Left hindlimb (tissue), 1 donor: ENCODE measurements around the gene CASP7.

Experiments
- DNase-seq: peaks from one replicate; pipeline ENCODE4 v3.0.0-alpha.2; 2018

CASP7 gene

GRCh38 chr10:113712755-113713639 lies 33.3 kb downstream of the CASP7 start:
- no peak for DNase-seq

DNA sequence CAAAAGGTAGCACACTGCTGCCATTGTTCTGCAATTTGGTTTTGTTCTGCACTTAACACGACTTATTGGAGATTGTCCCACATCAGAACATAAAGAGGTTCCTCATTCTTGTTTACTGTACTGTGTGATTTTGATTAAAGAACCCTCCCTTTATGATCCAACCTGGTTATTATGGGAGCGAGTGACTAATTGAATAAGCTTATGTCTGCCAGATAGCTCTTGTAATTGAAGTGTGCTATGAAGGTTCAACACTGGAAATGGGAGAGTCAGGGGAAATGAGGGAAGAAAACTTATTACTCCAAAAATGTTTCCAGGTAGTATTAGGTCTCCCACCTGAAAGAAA lies 33.9 kb downstream of the CASP7 start:
- no peak for DNase-seq

DNA sequence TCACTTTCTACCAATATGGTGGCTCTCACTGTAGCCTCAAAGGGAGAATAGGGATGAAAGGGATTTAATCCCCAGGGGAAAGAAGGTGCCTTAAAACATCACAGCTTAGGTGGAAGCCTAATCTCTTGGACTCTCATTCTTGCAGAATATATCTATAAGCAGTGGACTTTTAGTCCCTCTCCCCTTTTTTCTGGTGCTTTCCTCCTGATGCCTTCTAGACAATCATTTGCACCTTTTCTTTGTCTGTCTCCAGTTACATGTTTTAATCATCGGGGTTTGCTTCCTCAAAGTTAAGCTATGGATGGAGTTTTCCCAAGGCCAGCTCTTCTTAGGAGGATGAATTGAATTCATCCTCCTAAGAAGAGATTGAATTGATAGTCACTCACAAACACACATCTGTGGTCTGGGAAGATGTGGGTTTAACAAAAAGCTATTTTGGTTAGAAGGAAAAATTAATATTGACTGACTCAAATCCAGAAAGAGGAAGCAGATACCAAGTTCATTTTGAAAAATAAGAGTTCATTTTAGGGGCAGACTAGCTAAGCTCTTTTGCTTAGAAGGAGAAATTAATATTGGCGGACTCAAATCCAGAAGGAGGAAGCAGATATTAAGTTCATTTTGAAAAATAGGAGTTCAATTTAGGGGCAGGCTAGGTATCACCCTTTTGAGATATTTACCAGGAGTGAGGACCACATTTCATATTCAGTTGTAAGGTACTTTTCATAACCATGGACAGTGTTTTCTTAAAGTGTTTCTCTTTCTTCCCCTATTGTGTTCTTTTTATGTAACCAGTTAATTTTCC lies 36.6 kb downstream of the CASP7 start:
- DNase-seq = no peak

- DNase-seq = no peak
Measured at GRCh38 chr10:113718969-113719822, 39.5 kb downstream of the CASP7 start.

DNA sequence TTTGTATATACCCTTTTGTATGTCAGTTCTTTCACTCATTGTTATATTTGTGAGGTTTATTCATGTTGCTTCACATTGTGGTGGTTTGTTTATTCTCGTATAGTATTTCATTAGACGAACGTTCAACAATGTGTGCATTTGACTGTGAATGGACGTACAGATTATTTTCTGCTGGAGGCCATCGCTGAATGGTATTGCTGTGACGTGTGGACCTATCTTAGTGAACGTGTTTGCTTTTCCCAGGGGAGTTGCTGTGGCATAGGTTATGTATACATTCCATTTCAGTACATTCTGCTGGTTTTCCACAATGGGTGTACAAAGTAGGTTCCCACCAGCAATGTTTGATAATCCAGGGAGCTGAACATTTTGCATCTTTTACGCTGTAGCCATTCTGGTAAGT lies 40.7 kb downstream of the CASP7 start:
- DNase-seq = no peak

GRCh38 chr10:113732160-113732881 lies 52.6 kb downstream of the CASP7 start:
- DNase-seq = no peak

- no peak for DNase-seq
Measured at GRCh38 chr10:113732966-113733365, 53.3 kb downstream of the CASP7 start.

DNA sequence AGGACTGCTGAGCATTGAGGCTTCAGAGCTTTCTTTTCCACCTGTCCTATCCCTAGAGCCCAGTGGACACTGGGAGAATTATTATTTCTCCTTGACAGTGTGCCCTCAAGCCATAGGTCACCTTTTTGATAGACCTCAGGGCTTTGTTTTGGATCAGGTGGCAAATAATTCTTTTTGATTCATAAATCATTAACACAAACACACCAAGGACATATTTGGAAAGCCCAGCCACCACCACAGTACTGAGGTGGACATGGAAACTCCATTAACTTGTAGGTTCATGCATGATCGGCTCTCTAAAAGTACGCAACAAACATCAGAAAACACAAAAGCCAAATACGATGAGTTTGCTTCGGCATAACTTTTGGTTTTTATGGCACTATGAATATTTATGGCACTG lies 53.9 kb downstream of the CASP7 start:
- no peak for DNase-seq

- no peak for DNase-seq
Measured at GRCh38 chr10:113735913-113736312, 56.2 kb downstream of the CASP7 start.

DNA sequence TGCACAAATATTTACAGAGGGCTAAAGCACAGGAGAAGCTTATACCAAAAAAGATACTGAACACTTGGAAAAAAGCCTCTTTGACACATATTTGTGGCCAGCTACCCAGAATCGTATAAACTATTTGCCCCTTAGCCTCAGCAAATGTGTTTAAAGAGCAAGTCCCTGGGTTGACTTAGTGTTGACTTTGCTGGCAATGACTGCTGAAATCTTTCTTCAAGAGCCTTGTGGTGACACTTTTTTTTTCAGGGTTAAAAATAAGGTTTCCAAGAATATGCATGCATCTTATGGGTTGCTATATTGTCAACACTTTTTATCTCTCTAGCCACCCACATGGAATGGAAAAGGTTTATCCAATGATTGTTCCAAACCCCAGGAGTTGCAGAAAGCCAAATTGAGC lies 56.9 kb downstream of the CASP7 start:
- no peak for DNase-seq

DNA sequence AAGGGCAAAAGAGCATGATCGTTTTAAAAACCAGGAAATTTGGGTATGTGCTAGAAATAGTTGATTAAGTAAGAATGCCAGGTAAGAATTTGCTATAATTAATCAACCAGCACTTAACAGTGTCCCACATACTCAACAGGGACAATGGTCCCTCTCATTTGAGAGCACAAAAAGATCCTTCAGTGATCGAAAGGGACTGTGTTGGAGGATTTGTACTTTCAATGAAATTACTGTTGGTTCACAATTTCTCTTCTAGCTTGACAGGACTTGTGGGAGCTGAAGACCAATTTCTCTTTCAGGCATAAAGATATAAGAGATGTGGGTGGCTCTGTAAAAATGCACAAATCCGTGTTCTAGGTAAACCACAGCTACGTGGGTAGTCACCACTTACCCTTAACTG lies 59.3 kb downstream of the CASP7 start:
- DNase-seq = no peak

- no peak for DNase-seq
Measured at GRCh38 chr10:113739577-113739976, 59.9 kb downstream of the CASP7 start.

DNA sequence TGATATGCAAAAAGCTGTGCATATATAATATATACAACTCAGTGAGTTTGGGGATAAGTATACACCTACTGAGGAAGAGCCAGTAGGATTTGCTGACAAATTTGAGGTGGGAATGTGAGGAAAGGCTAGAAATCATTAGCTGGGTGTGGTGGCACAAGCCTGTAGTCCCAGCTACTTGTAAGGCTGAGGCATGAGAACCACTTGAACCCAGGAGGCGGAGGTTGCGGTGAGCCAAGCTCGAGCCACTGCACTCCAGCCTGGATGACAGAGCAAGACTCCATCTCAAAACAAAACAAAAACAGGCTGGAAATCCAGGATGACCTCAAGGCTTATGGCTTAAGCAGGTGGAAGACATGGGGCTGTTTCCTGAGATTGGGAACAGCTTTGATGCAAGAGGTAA lies 61.1 kb downstream of the CASP7 start:
- DNase-seq = no peak

DNA sequence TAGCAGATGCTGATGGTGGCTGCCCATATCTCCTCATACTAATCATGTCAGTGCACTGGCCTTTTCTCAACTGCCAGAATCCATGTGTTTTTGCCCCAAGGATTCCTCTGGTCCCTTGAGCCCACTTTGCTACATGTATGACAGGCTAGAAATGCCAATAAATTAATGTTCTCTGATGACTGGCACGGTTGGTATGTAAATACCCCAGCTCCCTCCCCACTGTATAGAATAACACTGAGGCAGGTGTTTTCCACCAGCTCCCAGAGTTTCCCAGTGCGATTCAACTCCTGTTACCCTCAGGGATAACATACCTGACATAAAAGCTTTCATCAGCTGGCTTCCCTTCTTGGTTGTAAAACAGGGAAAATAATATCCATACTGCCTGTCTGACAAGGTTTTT lies 62.8 kb downstream of the CASP7 start:
- no peak for DNase-seq

- DNase-seq = no peak
Measured at GRCh38 chr10:113743594-113743993, 63.9 kb downstream of the CASP7 start.

DNA sequence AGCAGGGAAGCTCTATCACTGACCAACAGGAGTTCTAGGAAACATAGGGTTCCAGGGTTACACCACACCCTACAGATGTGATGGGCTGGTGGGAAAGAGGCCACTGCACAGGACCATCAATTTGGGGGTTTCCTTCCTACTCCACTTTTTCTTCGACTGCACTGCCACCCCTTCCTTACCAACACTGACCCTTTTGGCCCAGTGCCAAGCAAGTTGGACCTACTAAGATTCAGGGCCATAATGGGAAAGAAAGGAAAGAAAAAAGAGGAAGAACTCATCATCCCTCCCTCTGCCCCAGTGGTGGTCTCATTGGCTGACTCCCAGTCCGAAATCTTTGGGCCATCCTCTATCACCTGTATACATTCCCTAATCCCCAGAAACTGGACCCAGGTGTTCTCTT lies 65.7 kb downstream of the CASP7 start:
- no peak for DNase-seq

GRCh38 chr10:113746217-113746957 lies 66.7 kb downstream of the CASP7 start:
- no peak for DNase-seq

DNA sequence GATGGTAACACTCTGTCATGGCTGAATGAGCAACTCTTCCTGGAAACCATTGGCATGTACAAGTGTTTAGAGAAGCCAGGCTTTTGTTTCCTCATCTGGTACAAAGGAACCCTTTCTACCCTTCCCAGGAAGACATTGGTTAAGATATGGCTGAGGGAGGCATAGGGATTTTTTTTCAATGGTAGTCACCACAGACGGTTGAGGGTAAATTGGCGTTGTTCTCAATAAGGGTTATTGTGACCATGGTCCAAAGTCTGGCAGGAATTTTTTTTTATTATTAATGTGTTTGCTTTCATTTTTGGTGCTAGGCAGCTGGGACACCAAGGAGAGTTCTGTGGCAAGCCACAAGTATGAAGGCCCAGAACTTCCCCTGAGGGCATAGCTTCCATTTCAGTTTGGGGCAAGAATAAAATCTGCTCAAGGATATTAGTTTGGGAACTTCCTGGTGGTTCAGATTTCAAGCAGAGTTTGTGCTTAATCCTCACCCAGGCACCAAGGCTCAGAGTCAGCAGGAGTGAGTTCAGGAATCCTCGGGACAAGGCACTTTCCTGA lies 71.5 kb downstream of the CASP7 start, which contains the start of gene PLEKHS1:
TSS of gene PLEKHS1 (plus strand) at position 502 of the 552 bp plus-strand sequence. CDS start 3,596 bp downstream, outside the sequence.
- no peak for DNase-seq

GRCh38 chr10:113752553-113752952 lies 72.8 kb downstream of the CASP7 start:
- no peak for DNase-seq

DNA sequence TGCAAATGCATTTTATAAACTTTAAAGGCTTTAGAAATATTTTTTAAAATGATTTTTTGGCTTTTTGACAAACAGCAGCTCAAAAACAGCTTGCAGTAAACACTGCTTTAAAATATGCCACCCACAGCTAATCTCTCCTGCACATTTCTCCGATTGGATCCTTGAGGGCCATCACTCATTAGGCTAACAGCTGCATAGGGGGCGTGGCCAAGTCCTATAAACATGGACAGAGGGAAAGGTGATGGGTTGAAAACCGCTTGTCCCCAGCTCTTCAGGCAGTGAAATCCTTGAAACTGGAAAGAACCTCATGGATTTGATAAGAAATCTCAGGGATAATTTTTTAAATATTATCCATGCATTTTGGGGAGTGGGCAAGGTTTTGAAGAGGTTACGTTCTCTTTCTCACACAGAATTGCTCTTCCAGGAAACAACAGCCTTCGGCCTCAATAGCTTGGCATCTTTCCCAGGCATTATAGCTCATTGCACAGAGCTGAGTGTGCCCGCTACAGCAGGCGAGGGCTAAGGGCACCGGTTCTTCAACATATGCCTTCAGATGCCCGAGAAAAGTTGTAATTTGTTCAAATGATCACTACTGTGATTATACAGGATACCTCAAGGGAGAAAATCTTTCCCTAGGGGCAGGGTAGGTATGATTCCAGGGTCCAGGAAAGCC lies 73.4 kb downstream of the CASP7 start:
- DNase-seq = no peak

DNA sequence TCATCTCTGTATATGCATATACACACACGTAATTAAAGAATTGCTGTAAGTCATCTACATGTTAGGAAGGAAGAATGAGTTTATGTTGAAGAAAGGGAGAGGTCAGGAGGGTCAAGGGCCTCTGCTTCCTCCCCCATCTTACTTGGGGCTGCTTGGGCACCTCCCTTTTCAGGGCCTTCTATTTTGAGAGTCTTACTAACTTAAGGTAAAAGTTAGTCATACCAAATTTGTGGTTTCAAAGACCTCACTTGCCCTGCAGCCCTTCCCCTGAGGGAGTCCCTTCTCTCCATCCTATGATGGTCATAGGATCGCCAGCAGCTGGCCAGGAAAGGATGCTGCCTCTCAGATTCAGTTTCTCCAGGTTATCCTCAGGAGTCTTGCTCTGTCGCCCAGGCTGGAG lies 74.4 kb downstream of the CASP7 start:
- no peak for DNase-seq
